ENCODE measurements around the gene ADARB2.

DNA sequence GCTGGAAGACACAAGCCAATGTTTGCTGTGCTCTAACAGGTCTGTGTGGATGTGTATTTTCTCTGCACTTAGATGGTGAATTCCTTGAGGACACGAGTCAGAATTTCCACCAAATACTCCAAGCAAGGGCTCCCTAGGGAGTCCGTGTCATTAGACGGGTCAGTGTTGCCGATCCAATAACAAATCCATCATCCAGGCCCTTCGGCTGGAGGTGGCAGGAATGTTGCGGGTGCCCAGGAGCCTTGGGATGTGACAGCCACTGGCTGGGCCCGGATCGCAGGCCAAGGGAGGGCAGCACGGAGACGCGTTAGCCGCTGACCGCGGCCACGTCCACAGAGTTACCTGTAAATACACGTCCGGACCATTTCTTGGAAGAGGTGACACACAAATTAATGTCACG is 494.4 kb downstream of the ADARB2 start:
- TF ChIP-seq, protein P1, sequence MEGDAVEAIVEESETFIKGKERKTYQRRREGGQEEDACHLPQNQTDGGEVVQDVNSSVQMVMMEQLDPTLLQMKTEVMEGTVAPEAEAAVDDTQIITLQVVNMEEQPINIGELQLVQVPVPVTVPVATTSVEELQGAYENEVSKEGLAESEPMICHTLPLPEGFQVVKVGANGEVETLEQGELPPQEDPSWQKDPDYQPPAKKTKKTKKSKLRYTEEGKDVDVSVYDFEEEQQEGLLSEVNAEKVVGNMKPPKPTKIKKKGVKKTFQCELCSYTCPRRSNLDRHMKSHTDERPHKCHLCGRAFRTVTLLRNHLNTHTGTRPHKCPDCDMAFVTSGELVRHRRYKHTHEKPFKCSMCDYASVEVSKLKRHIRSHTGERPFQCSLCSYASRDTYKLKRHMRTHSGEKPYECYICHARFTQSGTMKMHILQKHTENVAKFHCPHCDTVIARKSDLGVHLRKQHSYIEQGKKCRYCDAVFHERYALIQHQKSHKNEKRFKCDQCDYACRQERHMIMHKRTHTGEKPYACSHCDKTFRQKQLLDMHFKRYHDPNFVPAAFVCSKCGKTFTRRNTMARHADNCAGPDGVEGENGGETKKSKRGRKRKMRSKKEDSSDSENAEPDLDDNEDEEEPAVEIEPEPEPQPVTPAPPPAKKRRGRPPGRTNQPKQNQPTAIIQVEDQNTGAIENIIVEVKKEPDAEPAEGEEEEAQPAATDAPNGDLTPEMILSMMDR (IDR thresholded peaks at IDR 0.05): no peak
- TF ChIP-seq POLR2A (IDR thresholded peaks at IDR 0.05): no peak
- no peak for TF ChIP-seq EP300 (IDR thresholded peaks at IDR 0.05)
